Activated naive CD4-positive, alpha-beta T cell treated with anti-CD3 and anti-CD28 coated beads, Interleukin-2, amount 50 U/mL, for 16 hours (primary cell): ENCODE measurements around the gene C10orf67.
A peak's percentile ranks its signal among the peaks of the same experiment; 100 is the strongest.
"Not testable (repeated sequence)": the region's sequence is repeated elsewhere in the genome, so short reads cannot be mapped to it uniquely, and the experiment has no call there.

Experiments
- DNase-seq: peaks from one replicate; pipeline ENCODE4 v3.0.0-alpha.2; 2020

The C10orf67 gene

GRCh38 chr10:23344241-23344841, at the start of gene C10orf67:
Gene C10orf67 (minus strand): TSS chr10:23344797. CDS start chr10:23344774, 23 bp downstream.
- peak; percentile 36 for DNase-seq

- peak; percentile 17 for DNase-seq
Observed at GRCh38 chr10:23391821-23392220, 47.2 kb upstream of the C10orf67 start.

- no peak for DNase-seq
Observed at GRCh38 chr10:23390809-23391208, 46.2 kb upstream of the C10orf67 start.

GRCh38 chr10:23390408-23390807, 45.8 kb upstream of the C10orf67 start:
- not testable (repeated sequence) for DNase-seq

GRCh38 chr10:23387516-23387915, 42.9 kb upstream of the C10orf67 start:
- not testable (repeated sequence) for DNase-seq

- DNase-seq = no peak
Observed at GRCh38 chr10:23386052-23386451, 41.5 kb upstream of the C10orf67 start.

- no peak for DNase-seq
Observed at GRCh38 chr10:23384364-23384763, 39.8 kb upstream of the C10orf67 start.

GRCh38 chr10:23383637-23384036, 39.0 kb upstream of the C10orf67 start:
- no peak for DNase-seq

DNA sequence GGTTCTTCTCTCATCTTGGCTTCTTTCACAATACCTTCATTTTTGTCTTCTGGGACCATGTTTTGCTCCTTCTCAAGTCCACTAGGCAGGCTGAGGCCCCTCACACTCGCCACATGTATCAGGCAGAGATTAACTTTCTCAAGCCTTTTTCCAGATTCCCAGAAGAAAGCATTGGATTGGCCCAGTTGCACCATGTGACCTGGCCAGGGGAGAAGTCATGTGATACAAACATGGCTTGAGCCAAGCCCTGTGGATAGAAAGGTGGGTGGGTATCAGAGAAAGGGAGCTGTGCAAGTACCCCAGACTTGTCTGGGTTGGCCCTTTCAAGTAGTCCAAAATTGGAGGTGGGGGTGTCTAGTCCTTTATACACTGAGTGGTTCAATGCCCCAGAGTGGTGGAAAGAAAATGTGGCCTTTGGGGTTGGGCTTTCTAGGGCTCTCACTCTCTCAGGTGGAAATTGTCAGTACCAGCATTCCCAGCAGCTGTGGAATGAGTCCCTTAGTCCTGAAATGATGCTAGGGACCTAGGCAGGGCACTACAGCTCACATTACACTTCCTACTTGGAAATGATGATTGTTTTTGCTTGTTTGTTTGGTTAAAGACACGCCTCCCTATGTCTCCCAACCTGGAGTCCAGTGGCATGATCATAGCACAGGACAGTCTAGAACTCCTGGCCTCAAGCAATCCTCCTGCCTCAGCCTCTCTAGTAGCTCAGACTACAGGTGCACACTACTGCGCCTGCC, 36.9 kb upstream of the C10orf67 start:
- DNase-seq = no peak

DNA sequence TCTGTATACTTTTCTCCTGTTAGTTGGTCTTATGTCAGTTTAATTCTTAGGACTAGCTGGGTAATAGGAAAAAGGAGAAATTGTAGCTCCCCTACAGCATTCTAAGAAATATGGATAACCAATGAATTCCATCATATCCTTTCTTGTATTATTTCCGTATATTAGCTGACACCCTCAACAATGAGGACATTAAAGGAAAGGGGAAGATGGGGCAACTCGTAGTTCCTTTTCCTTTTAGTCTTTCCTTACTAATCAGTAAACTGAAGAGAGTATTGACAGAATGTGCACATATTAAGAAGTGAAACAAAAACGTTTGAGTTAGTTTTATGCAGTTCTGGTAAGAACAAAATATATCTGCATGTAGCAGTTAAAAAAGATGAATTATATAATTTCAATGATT, 35.1 kb upstream of the C10orf67 start:
- DNase-seq = no peak

GRCh38 chr10:23376229-23376655, 31.6 kb upstream of the C10orf67 start:
- no peak for DNase-seq

GRCh38 chr10:23375366-23375765, 30.8 kb upstream of the C10orf67 start:
- DNase-seq = no peak

GRCh38 chr10:23373156-23373555, 28.6 kb upstream of the C10orf67 start:
- DNase-seq = no peak

- DNase-seq = no peak
Observed at GRCh38 chr10:23371073-23371472, 26.5 kb upstream of the C10orf67 start.

DNA sequence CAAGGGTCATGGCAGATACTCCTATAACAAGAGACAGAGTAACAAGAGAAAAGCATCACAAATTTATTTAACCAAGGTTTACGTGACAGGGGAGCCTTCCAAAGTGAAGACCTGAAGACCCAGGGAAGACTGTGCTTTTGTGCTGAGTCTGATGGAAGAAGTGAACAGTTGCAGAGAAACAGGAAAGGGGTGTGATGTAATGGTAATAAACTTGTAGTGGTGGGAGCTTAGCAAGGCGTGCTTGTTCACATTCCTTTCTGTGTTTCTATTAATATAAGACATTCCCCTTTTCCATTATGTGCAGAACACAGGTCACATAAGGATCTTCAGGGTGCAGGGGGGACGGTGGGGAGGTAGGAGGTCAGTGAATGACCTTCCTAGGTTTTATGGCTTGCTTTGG, 25.5 kb upstream of the C10orf67 start:
- no peak for DNase-seq

DNA sequence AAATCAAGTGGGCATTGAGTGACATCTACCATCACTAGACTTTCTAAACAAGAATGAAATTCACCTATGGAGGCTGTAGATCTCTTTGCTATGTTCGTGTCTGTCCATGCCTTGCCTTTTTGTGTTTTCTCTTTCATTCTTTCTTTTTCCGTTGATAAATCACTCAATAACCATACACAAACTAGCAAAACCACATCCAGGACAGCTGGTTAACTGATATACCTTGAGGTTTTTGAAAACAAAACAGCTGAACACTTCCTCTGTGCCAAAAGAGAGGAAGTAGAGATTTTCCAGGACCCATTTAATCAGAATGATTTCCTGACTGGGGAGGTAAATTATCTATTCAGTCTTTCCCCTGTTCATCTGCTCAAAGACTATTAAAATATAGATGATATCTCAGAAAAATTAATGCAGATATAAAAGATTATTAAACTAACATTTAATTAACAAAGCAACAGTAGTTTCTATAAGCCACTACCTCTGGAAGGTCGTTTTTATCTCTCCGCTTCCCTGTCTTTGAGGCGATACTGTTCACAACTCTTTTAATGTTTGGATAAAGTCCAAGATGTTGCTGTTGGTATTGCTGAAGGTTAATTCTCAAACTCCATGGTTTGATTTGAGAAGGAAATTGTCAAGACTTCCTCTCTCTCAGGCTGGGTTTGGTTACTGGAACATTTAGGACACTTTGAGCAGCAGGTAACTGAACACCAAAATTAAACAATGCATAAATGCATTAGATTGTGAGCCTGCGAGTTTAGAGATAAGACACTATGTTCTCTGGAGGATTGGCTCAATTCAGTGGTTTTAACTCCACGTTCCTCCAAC, 24.4 kb upstream of the C10orf67 start:
- DNase-seq = no peak

- DNase-seq = no peak
Observed at GRCh38 chr10:23367896-23368595, 23.4 kb upstream of the C10orf67 start.

- peak; percentile 24 for DNase-seq
Observed at GRCh38 chr10:23365417-23366030, 20.9 kb upstream of the C10orf67 start.

DNA sequence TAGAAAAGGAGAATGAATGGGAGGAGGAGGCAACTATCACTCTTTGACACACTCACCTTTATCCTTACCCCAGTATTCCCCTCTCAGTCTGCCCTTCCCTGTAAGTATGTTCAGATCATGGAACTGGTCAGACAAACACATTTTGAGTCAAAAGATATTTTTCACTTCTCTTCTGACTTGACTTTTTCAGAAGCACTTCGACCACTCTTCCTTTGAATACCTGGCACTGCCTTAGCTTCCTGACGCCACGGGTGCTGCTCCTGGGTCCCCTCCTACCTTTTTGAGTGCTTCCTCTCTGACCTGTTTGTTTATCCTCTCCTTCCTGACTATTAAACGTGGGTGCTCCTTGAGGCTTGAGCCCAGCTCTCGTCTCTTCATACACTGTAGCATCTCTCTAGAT, 19.8 kb upstream of the C10orf67 start:
- DNase-seq = no peak

- no peak for DNase-seq
Observed at GRCh38 chr10:23363793-23364135, 19.2 kb upstream of the C10orf67 start.

- peak; percentile 54 for DNase-seq
Observed at GRCh38 chr10:23362879-23363792, 18.5 kb upstream of the C10orf67 start.
